Measurements from ENCODE around the gene SPATA2.

DNA sequence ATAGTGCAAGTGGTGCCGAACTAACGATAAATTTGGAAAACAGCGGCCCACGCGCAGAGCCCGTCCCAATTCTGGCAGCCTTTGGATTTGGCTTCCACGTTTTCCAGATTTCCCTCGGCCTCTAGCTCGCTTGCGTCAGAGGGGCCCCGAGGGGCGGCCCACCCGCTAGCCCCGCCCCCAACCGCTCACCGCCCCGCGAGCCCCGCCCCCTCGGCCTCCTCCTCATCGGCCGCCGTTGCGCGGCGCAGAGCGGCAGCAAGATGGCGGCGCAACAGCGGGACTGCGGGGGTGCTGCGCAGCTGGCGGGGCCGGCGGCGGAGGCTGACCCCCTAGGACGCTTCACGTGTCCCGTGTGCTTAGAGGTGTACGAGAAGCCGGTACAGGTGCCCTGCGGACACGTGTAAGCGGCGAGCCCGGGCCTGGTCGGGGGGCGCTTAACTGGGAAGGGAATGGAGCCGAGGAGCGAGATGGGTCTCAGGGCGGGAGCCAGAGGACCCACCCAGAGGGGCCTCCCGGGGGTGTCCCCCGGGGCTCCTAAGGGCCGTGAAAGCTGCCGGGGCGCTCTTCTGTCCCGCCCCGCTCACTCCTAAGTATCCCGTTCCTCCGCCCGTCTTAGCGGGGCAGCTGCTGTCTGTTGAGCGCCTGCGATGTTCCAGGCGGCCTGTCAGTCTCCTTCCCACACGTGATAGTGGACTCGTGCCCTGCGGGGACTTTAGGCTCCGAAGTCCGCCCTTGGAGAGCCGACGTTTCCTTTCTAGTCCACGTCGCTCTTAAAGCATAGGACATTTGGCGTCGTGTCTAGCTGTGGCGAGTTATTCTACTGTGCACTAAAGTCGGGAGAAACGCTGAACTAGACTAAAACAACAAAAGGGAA, 21.1 kb upstream of the SPATA2 start, which contains the start of gene RNF114:
- TF ChIP-seq CTCF (conservative IDR thresholded peaks at IDR 0.05; ENCODE audit: low read depth in 2 of 2) = no peak
- TF ChIP-seq EZH2 (IDR thresholded peaks at IDR 0.05; ENCODE audit: low read depth, unreplicated experiment) = no peak
- TF ChIP-seq CREB1 (CRISPR knock-in tag; IDR thresholded peaks at IDR 0.05; ENCODE audit: low read depth) = peak; percentile 82
- TF ChIP-seq ZNF331 (CRISPR knock-in tag; IDR thresholded peaks at IDR 0.05; ENCODE audit: low read depth) = no peak
- TF ChIP-seq POLR2AphosphoS5 (IDR thresholded peaks at IDR 0.05; ENCODE audit: low read depth) = peak; percentile 89
